ENCODE data around the gene GJB2. TPM values are rescaled to one million over a fixed set of nuclear protein-coding genes. Genes with fewer than 3 reads are reported as not detected.

GJB2 gene
- total RNA-seq, 2 experiments from 2014 or later = 0.19 to 0.25 TPM

- no peaks in the 10 kb centered on the region for H3K9me3 Mint-ChIP-seq
- Histone ChIP-seq H3K9me3 (ENCODE audit: control insufficient read depth in 1 of 2, insufficient read depth in 1 of 2, low read length in 2 of 2) (no peaks in the 10 kb centered on the region), H3K27ac (ENCODE audit: low read depth in 1 of 2, low read length in 2 of 2) (no peak overlapping the region), H3K4me1 (ENCODE audit: insufficient read depth, low read length) (peaks cover 17% of the 10 kb centered on the region), H3K36me3 (ENCODE audit: insufficient read depth, low read length) (no peaks in the 10 kb centered on the region), H3K4me3 (ENCODE audit: low read length) (peak overlapping the region; percentile 40), H3K27me3 (ENCODE audit: control insufficient read depth in 1 of 2, insufficient read depth in 2 of 2, low read length in 2 of 2) (peaks cover 28 to 51% of the 10 kb centered on the region in 2 experiments)
- H3K4me1 Mint-ChIP-seq (ENCODE audit: low read depth) = peaks cover 23% of the 10 kb centered on the region
- peak overlapping the region; percentile 81 for H3K4me3 Mint-ChIP-seq
- no peaks in the 10 kb centered on the region for H3K36me3 Mint-ChIP-seq (ENCODE audit: low read depth)
- POLR2A ChIA-PET = interaction anchor here (0.8 to 1.4 kb wide), 3 partner anchors 33 to 44 kb away, joined by 3 to 5 read pairs (median 3); no protein-coding TSS in a partner anchor
- no peak for TF ChIP-seq CTCF (IDR thresholded peaks at IDR 0.05)
- ATAC-seq (ENCODE audit: poor library complexity) (no peak), DNase-seq (no peak)
- no peak overlapping the region for H3K27ac Mint-ChIP-seq
- CTCF ChIA-PET = no interaction called here
- H3K27me3 Mint-ChIP-seq = peaks cover 56% of the 10 kb centered on the region
- intact Hi-C loops (cut with DNase I, micrococcal nuclease) = loop anchor here (2.0 to 5.0 kb wide), 4 partner anchors 35 to 235 kb away; no protein-coding TSS in a partner anchor
Measured at GRCh38 chr13:20161951-20162300, 30.8 kb downstream of the GJB2 start.

- no peaks in the 10 kb centered on the region for H3K9me3 Mint-ChIP-seq
- Histone ChIP-seq H3K27ac (ENCODE audit: low read depth in 1 of 2, low read length in 2 of 2) (no peak overlapping the region), H3K36me3 (ENCODE audit: insufficient read depth, low read length) (no peaks in the 10 kb centered on the region), H3K4me3 (ENCODE audit: low read length) (peak overlapping the region; percentile 40), H3K4me1 (ENCODE audit: insufficient read depth, low read length) (peaks cover 17% of the 10 kb centered on the region), H3K9me3 (ENCODE audit: control insufficient read depth in 1 of 2, insufficient read depth in 1 of 2, low read length in 2 of 2) (no peaks in the 10 kb centered on the region), H3K27me3 (ENCODE audit: control insufficient read depth in 1 of 2, insufficient read depth in 2 of 2, low read length in 2 of 2) (peaks cover 29 to 52% of the 10 kb centered on the region in 2 experiments)
- no peak overlapping the region for H3K27ac Mint-ChIP-seq
- ChIA-PET POLR2A (interaction anchor here (0.8 to 1.4 kb wide), 4 partner anchors 33 to 71 kb away, joined by 3 to 5 read pairs (median 4); no protein-coding TSS in a partner anchor), CTCF (no interaction called here)
- peak overlapping the region; percentile 81 for H3K4me3 Mint-ChIP-seq
- TF ChIP-seq CTCF (IDR thresholded peaks at IDR 0.05) = no peak
- DNase-seq (peak in 12 of 14 experiments; percentile 8 to 70 (median 42)), ATAC-seq (ENCODE audit: poor library complexity) (peak; percentile 51)
- peaks cover 53% of the 10 kb centered on the region for H3K27me3 Mint-ChIP-seq
- no peaks in the 10 kb centered on the region for H3K36me3 Mint-ChIP-seq (ENCODE audit: low read depth)
- intact Hi-C loops (cut with DNase I, micrococcal nuclease) = loop anchor here (5.0 kb wide), 3 partner anchors 34 to 234 kb away; no protein-coding TSS in a partner anchor
- peaks cover 23% of the 10 kb centered on the region for H3K4me1 Mint-ChIP-seq (ENCODE audit: low read depth)
Measured at GRCh38 chr13:20161275-20161950, 31.3 kb downstream of the GJB2 start.

- Mint-ChIP-seq H3K9me3 (no peaks in the 10 kb centered on the region), H3K4me3 (peak within 1 kb of the TSS; percentile 90), H3K4me1 (ENCODE audit: low read depth) (peaks cover 23% of the 10 kb centered on the region), H3K27ac (no peak within 1 kb of the TSS), H3K27me3 (peaks cover 46% of the 10 kb centered on the region), H3K36me3 (ENCODE audit: low read depth) (no peaks in the 10 kb centered on the region)
- DNase-seq (peak in 11 of 14 experiments; percentile 13 to 67 (median 47)), ATAC-seq (ENCODE audit: poor library complexity) (peak; percentile 54)
- peaks cover 30 to 44% of the 10 kb centered on the region in 2 experiments for H3K27me3 ChIP-seq (ENCODE audit: control insufficient read depth in 1 of 2, insufficient read depth in 2 of 2, low read length in 2 of 2)
- peaks cover 17% of the 10 kb centered on the region for H3K4me1 ChIP-seq (ENCODE audit: insufficient read depth, low read length)
- H3K27ac ChIP-seq (ENCODE audit: low read depth in 1 of 2, low read length in 2 of 2) = no peak within 1 kb of the TSS
- H3K9me3 ChIP-seq (ENCODE audit: control insufficient read depth in 1 of 2, insufficient read depth in 1 of 2, low read length in 2 of 2) = no peaks in the 10 kb centered on the region
- ChIA-PET CTCF (interaction anchor here (0.9 kb wide), 1 partner anchor 58 kb away, joined by 3 read pairs; no protein-coding TSS in a partner anchor), POLR2A (interaction anchor here (0.5 to 1.9 kb wide), 6 partner anchors 32 to 880 kb away, joined by 3 to 7 read pairs (median 3); no protein-coding TSS in a partner anchor)
- peak within 1 kb of the TSS; percentile 40 for H3K4me3 ChIP-seq (ENCODE audit: low read length)
- H3K36me3 ChIP-seq (ENCODE audit: insufficient read depth, low read length) = no peaks in the 10 kb centered on the region
- intact Hi-C loops (cut with DNase I, micrococcal nuclease) = loop anchor here (5.0 kb wide), 3 partner anchors 33 to 233 kb away; no protein-coding TSS in a partner anchor
- TF ChIP-seq CTCF (IDR thresholded peaks at IDR 0.05) = no peak
Measured at GRCh38 chr13:20160306-20161274, 32.1 kb downstream of the GJB2 start, which contains the start of gene GJA3. Gene GJA3 (minus strand): TSS chr13:20161052. CDS start chr13:20143288, 17,764 bp downstream.
